ENCODE measurements around the gene DBT. TPM values are rescaled to one million over a fixed set of nuclear protein-coding genes. Genes with fewer than 3 reads are reported as not detected.

Gene DBT
- total RNA-seq, 1 experiment from 2014 or later: 14.1 TPM

DNA sequence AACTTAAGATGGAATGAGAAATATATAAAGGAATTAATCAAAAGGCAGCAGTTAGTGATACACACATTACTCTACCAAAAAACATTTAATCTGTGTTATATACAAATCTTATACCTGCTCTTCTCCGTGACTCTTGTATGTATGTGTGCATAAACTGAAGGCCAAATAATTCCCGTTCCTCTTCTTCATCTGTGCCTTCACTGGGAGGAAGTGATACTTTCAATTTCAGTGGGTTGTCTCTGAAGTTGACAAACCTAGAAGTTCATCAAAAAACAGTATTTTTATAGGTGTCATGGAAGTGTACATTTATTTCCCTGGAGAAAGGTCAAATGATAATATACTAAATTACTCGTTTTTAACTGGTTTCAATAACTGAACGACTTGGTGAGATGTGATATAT lies 97.4 kb downstream of the DBT start:
- H3K4me3 ChIP-seq (ENCODE audit: low read depth, low read length): no peak overlapping the region
- H3K27me3 Mint-ChIP-seq (ENCODE audit: insufficient read depth, unreplicated experiment): no peaks in the 10 kb centered on the region
- no peaks in the 10 kb centered on the region for H3K9me3 Mint-ChIP-seq (ENCODE audit: unreplicated experiment)
- no peak for DNase-seq
- intact Hi-C loops (cut with micrococcal nuclease; ENCODE audit: unreplicated experiment): no loop called here
- BruUV-seq (replicated peaks): no TSS peak
- ChIA-PET POLR2A (no interaction called here), CTCF (no interaction called here)
- TF ChIP-seq, protein P1, sequence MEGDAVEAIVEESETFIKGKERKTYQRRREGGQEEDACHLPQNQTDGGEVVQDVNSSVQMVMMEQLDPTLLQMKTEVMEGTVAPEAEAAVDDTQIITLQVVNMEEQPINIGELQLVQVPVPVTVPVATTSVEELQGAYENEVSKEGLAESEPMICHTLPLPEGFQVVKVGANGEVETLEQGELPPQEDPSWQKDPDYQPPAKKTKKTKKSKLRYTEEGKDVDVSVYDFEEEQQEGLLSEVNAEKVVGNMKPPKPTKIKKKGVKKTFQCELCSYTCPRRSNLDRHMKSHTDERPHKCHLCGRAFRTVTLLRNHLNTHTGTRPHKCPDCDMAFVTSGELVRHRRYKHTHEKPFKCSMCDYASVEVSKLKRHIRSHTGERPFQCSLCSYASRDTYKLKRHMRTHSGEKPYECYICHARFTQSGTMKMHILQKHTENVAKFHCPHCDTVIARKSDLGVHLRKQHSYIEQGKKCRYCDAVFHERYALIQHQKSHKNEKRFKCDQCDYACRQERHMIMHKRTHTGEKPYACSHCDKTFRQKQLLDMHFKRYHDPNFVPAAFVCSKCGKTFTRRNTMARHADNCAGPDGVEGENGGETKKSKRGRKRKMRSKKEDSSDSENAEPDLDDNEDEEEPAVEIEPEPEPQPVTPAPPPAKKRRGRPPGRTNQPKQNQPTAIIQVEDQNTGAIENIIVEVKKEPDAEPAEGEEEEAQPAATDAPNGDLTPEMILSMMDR (IDR thresholded peaks at IDR 0.05; ENCODE audit: insufficient read depth in 1 of 2, low read depth in 1 of 2, low read length in 1 of 2, severe bottlenecking in 1 of 2, unreplicated experiment in 1 of 2): no peak
- no peaks in the 10 kb centered on the region for H3K4me1 Mint-ChIP-seq (ENCODE audit: low read depth, unreplicated experiment)
- H3K27ac Mint-ChIP-seq (ENCODE audit: unreplicated experiment): no peak overlapping the region
- no peaks in the 10 kb centered on the region for H3K27me3 ChIP-seq (replicated peaks; ENCODE audit: control insufficient read depth, insufficient read depth, low read length)
- no peaks in the 10 kb centered on the region for H3K9me3 ChIP-seq
- H3K36me3 ChIP-seq (ENCODE audit: control insufficient read depth, insufficient read depth, low read length): no peaks in the 10 kb centered on the region
- no peaks in the 10 kb centered on the region for H3K4me1 ChIP-seq
- H3K36me3 Mint-ChIP-seq (ENCODE audit: insufficient read depth, unreplicated experiment): peaks cover 12% of the 10 kb centered on the region
- H3K4me3 Mint-ChIP-seq (ENCODE audit: unreplicated experiment): no peak overlapping the region

DNA sequence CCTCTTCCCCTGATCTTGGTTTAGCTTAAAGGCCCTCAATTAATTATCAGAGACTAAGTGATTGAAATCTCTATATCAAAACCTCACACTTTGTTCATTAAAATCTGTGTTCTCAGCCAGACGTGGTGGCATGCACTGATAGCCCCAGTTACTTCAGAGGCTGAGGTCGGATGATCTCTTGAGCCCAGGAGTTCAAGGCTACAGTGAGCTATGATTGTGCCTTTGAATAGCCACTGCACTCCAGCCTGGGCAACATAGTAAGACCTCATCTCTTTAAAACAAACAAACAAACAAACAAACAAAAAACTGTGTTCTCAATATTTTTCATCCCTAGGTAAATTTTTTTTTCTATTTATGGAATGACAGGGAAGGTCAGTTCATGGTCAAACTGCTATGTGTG lies 98.0 kb downstream of the DBT start:
- Histone ChIP-seq H3K27me3 (replicated peaks; ENCODE audit: control insufficient read depth, insufficient read depth, low read length) (no peaks in the 10 kb centered on the region), H3K36me3 (ENCODE audit: control insufficient read depth, insufficient read depth, low read length) (no peaks in the 10 kb centered on the region), H3K4me3 (ENCODE audit: low read depth, low read length) (no peak overlapping the region), H3K9me3 (no peaks in the 10 kb centered on the region), H3K4me1 (no peaks in the 10 kb centered on the region)
- no peak for DNase-seq
- ChIA-PET POLR2A (no interaction called here), CTCF (no interaction called here)
- Mint-ChIP-seq H3K27me3 (ENCODE audit: insufficient read depth, unreplicated experiment) (no peaks in the 10 kb centered on the region), H3K36me3 (ENCODE audit: insufficient read depth, unreplicated experiment) (peaks cover 12% of the 10 kb centered on the region), H3K27ac (ENCODE audit: unreplicated experiment) (no peak overlapping the region), H3K4me3 (ENCODE audit: unreplicated experiment) (no peak overlapping the region), H3K9me3 (ENCODE audit: unreplicated experiment) (no peaks in the 10 kb centered on the region), H3K4me1 (ENCODE audit: low read depth, unreplicated experiment) (no peaks in the 10 kb centered on the region)
- TF ChIP-seq, protein P1 (IDR thresholded peaks at IDR 0.05; ENCODE audit: insufficient read depth in 1 of 2, low read depth in 1 of 2, low read length in 1 of 2, severe bottlenecking in 1 of 2, unreplicated experiment in 1 of 2): no peak
- no TSS peak for BruUV-seq (replicated peaks)
- intact Hi-C loops (cut with micrococcal nuclease; ENCODE audit: unreplicated experiment): no loop called here

DNA sequence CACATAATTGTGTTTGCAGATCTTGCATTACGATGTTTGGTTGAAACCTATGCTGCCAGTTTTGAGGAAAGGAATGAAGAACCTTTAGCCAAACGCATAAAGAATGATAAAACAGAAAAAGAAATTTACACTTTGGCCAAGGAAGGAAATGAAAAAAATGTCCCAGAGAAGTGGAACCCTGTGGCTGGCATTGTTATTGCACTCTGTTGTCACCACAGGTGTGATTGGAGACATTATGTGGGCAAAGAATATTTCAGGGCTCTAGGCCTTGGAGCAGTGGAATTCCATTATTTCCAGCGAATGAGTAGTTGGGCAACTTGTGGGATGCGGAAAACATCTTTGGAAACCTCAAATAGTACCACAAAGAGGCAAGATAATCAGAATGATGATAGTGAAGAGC lies 101.8 kb downstream of the DBT start:
- H3K9me3 Mint-ChIP-seq (ENCODE audit: unreplicated experiment): no peaks in the 10 kb centered on the region
- TF ChIP-seq, protein P1 (IDR thresholded peaks at IDR 0.05; ENCODE audit: insufficient read depth in 1 of 2, low read depth in 1 of 2, low read length in 1 of 2, severe bottlenecking in 1 of 2, unreplicated experiment in 1 of 2): no peak
- H3K27me3 ChIP-seq (replicated peaks; ENCODE audit: control insufficient read depth, insufficient read depth, low read length): no peaks in the 10 kb centered on the region
- H3K4me3 ChIP-seq (ENCODE audit: low read depth, low read length): no peak overlapping the region
- ChIA-PET CTCF (no interaction called here), POLR2A (no interaction called here)
- no peaks in the 10 kb centered on the region for H3K36me3 ChIP-seq (ENCODE audit: control insufficient read depth, insufficient read depth, low read length)
- BruUV-seq (replicated peaks): no TSS peak
- H3K4me3 Mint-ChIP-seq (ENCODE audit: unreplicated experiment): no peak overlapping the region
- H3K27ac Mint-ChIP-seq (ENCODE audit: unreplicated experiment): no peak overlapping the region
- intact Hi-C loops (cut with micrococcal nuclease; ENCODE audit: unreplicated experiment): no loop called here
- peaks cover 27% of the 10 kb centered on the region for H3K36me3 Mint-ChIP-seq (ENCODE audit: insufficient read depth, unreplicated experiment)
- no peaks in the 10 kb centered on the region for H3K4me1 ChIP-seq
- no peak for DNase-seq
- H3K4me1 Mint-ChIP-seq (ENCODE audit: low read depth, unreplicated experiment): peaks cover 7% of the 10 kb centered on the region
- no peaks in the 10 kb centered on the region for H3K9me3 ChIP-seq
- H3K27me3 Mint-ChIP-seq (ENCODE audit: insufficient read depth, unreplicated experiment): no peaks in the 10 kb centered on the region

All from Caco-2 (cell line).